HEK293 (cell line): Measurements from ENCODE around the gene NSMCE1.

Source experiments
- AEBP2 ChIP-seq: fragments of 450-650 bp; formaldehyde crosslinking; IDR thresholded peaks from 2 replicates; pipeline ENCODE4 v1.5.1; 2016; ENCODE audit warnings: missing biosample characterization, missing genetic modification characterization, borderline replicate concordance
- MZF1 ChIP-seq: fragments of 450-650 bp; formaldehyde crosslinking; IDR thresholded peaks from 2 replicates; pipeline ENCODE4 v1.5.1; 2017; ENCODE audit warnings: missing biosample characterization, missing genetic modification characterization, borderline replicate concordance
- SCRT1 ChIP-seq: fragments of 450-650 bp; formaldehyde crosslinking; IDR thresholded peaks from 2 replicates; pipeline ENCODE4 v1.5.1; 2016; ENCODE audit warnings: missing biosample characterization, missing genetic modification characterization, borderline replicate concordance
- ZBTB1 ChIP-seq: fragments of 450-650 bp; formaldehyde crosslinking; IDR thresholded peaks from 2 replicates; pipeline ENCODE4 v1.5.1; 2016; ENCODE audit warnings: missing biosample characterization, missing genetic modification characterization
- ZFP41 ChIP-seq: fragments of 450-650 bp; formaldehyde crosslinking; IDR thresholded peaks from 2 replicates; pipeline ENCODE4 v1.5.1; 2016; ENCODE audit warnings: missing biosample characterization, missing genetic modification characterization, borderline replicate concordance
- ZNF112 ChIP-seq: fragments of 450-650 bp; formaldehyde crosslinking; IDR thresholded peaks from 2 replicates; pipeline ENCODE4 v1.5.0; 2017; ENCODE audit warnings: missing biosample characterization, missing genetic modification characterization
- ZNF274 ChIP-seq, 2 experiments: fragments of 200-500 bp in 1 of 2; fragments of 450-650 bp in 1 of 2; sonication (Bioruptor generic) in 1 of 2; formaldehyde crosslinking in 1 of 2; IDR thresholded peaks; 2 replicates each; pipeline versions ENCODE4 v1.5.1 to v1.6.1; 2014 to 2016; ENCODE audit warnings: borderline replicate concordance in 1 of 2, inconsistent platforms in 1 of 2, low read length in 1 of 2, missing biosample characterization in 1 of 2, missing genetic modification characterization in 1 of 2
- ZNF391 ChIP-seq: fragments of 450-650 bp; formaldehyde crosslinking; IDR thresholded peaks from 2 replicates; pipeline ENCODE4 v1.5.1; 2016; ENCODE audit warnings: low read depth, missing biosample characterization, missing genetic modification characterization, borderline replicate concordance
- ZNF398 ChIP-seq: fragments of 450-650 bp; formaldehyde crosslinking; IDR thresholded peaks from 2 replicates; pipeline ENCODE4 v1.5.1; 2017; ENCODE audit warnings: missing biosample characterization, missing genetic modification characterization
- ZNF426 ChIP-seq: fragments of 450-650 bp; formaldehyde crosslinking; IDR thresholded peaks from 2 replicates; pipeline ENCODE4 v1.5.1; 2017; ENCODE audit warnings: missing biosample characterization, missing genetic modification characterization, mild to moderate bottlenecking, inconsistent platforms, moderate library complexity
- ZNF561 ChIP-seq: fragments of 450-650 bp; IDR thresholded peaks from 2 replicates; pipeline ENCODE4 v1.5.1; 2018; ENCODE audit warnings: missing biosample characterization, missing genetic modification characterization, borderline replicate concordance
- ZNF585B ChIP-seq: fragments of 450-650 bp; formaldehyde crosslinking; IDR thresholded peaks from 2 replicates; pipeline ENCODE4 v1.5.1; 2016; ENCODE audit warnings: missing biosample characterization, missing genetic modification characterization
- ZNF596 ChIP-seq: fragments of 450-650 bp; IDR thresholded peaks from 2 replicates; pipeline ENCODE4 v1.5.0; 2018; ENCODE audit warnings: missing biosample characterization, mild to moderate bottlenecking, missing genetic modification characterization, moderate library complexity
- ZNF704 ChIP-seq: fragments of 450-650 bp; formaldehyde crosslinking; IDR thresholded peaks from 2 replicates; pipeline ENCODE4 v1.5.1; 2016; ENCODE audit warnings: missing biosample characterization, missing genetic modification characterization
- ZNF747 ChIP-seq: fragments of 450-650 bp; formaldehyde crosslinking; IDR thresholded peaks from 2 replicates; pipeline ENCODE4 v1.5.1; 2016; ENCODE audit warnings: missing biosample characterization, missing genetic modification characterization
- TF ChIP-seq, protein P1 (sequence below): fragments of 450-650 bp; formaldehyde crosslinking; IDR thresholded peaks from 2 replicates; pipeline ENCODE4 v1.5.1; 2017; ENCODE audit warnings: missing biosample characterization, missing genetic modification characterization
- TF ChIP-seq, protein P2 (sequence below): fragments of 450-650 bp; formaldehyde crosslinking; IDR thresholded peaks from 2 replicates; pipeline ENCODE4; 2016; ENCODE audit warnings: missing biosample characterization, missing genetic modification characterization
- TF ChIP-seq, protein P3 (sequence below): fragments of 450-650 bp; formaldehyde crosslinking; IDR thresholded peaks from 2 replicates; pipeline ENCODE4 v1.5.1; 2016; ENCODE audit warnings: missing biosample characterization, missing genetic modification characterization
- TF ChIP-seq, protein P4 (sequence below): fragments of 450-650 bp; formaldehyde crosslinking; IDR thresholded peaks from 2 replicates; pipeline ENCODE4 v1.5.1; 2016; ENCODE audit warnings: missing biosample characterization, missing genetic modification characterization, low read depth
- TF ChIP-seq, protein P5 (sequence below): fragments of 450-650 bp; formaldehyde crosslinking; IDR thresholded peaks from 2 replicates; pipeline ENCODE4 v1.5.1; 2016; ENCODE audit warnings: missing biosample characterization, missing genetic modification characterization
- TF ChIP-seq, protein P6 (sequence below): fragments of 450-650 bp; formaldehyde crosslinking; IDR thresholded peaks from 2 replicates; pipeline ENCODE4 v1.5.1; 2016; ENCODE audit warnings: missing biosample characterization, missing genetic modification characterization

The NSMCE1 gene

GRCh38 chr16:27268376-27269299, at the start of gene NSMCE1 (continued):
- no peak for TF ChIP-seq ZNF426 (tag by site-specific recombination)
- no peak for TF ChIP-seq ZNF585B
- TF ChIP-seq ZNF561 (tag by site-specific recombination): 0 out of 2 replicates have a peak, but pooled peaks have one; percentile 36
- no peak for TF ChIP-seq MZF1 (tag by site-specific recombination)
- TF ChIP-seq, protein P1, sequence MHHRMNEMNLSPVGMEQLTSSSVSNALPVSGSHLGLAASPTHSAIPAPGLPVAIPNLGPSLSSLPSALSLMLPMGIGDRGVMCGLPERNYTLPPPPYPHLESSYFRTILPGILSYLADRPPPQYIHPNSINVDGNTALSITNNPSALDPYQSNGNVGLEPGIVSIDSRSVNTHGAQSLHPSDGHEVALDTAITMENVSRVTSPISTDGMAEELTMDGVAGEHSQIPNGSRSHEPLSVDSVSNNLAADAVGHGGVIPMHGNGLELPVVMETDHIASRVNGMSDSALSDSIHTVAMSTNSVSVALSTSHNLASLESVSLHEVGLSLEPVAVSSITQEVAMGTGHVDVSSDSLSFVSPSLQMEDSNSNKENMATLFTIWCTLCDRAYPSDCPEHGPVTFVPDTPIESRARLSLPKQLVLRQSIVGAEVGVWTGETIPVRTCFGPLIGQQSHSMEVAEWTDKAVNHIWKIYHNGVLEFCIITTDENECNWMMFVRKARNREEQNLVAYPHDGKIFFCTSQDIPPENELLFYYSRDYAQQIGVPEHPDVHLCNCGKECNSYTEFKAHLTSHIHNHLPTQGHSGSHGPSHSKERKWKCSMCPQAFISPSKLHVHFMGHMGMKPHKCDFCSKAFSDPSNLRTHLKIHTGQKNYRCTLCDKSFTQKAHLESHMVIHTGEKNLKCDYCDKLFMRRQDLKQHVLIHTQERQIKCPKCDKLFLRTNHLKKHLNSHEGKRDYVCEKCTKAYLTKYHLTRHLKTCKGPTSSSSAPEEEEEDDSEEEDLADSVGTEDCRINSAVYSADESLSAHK (tag by site-specific recombination): no peak
- TF ChIP-seq AEBP2 (tag by site-specific recombination): no peak
- TF ChIP-seq ZNF398 (tag by site-specific recombination): no peak
- TF ChIP-seq, protein P2, sequence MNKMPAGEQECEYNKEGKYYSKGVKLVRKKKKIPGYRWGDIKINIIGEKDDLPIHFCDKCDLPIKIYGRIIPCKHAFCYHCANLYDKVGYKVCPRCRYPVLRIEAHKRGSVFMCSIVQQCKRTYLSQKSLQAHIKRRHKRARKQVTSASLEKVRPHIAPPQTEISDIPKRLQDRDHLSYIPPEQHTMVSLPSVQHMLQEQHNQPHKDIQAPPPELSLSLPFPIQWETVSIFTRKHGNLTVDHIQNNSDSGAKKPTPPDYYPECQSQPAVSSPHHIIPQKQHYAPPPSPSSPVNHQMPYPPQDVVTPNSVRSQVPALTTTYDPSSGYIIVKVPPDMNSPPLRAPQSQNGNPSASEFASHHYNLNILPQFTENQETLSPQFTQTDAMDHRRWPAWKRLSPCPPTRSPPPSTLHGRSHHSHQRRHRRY (tag by site-specific recombination): no peak
- no peak for TF ChIP-seq ZBTB1 (tag by site-specific recombination)
- no peak for TF ChIP-seq ZFP41 (tag by site-specific recombination)
- TF ChIP-seq ZNF747 (tag by site-specific recombination): no peak
- TF ChIP-seq, protein P3, sequence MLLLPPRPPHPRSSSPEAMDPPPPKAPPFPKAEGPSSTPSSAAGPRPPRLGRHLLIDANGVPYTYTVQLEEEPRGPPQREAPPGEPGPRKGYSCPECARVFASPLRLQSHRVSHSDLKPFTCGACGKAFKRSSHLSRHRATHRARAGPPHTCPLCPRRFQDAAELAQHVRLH (tag by site-specific recombination): peak; percentile 41; the same call in 1 of the 2 replicates
- TF ChIP-seq ZNF596 (tag by site-specific recombination): no peak
- TF ChIP-seq, protein P4, sequence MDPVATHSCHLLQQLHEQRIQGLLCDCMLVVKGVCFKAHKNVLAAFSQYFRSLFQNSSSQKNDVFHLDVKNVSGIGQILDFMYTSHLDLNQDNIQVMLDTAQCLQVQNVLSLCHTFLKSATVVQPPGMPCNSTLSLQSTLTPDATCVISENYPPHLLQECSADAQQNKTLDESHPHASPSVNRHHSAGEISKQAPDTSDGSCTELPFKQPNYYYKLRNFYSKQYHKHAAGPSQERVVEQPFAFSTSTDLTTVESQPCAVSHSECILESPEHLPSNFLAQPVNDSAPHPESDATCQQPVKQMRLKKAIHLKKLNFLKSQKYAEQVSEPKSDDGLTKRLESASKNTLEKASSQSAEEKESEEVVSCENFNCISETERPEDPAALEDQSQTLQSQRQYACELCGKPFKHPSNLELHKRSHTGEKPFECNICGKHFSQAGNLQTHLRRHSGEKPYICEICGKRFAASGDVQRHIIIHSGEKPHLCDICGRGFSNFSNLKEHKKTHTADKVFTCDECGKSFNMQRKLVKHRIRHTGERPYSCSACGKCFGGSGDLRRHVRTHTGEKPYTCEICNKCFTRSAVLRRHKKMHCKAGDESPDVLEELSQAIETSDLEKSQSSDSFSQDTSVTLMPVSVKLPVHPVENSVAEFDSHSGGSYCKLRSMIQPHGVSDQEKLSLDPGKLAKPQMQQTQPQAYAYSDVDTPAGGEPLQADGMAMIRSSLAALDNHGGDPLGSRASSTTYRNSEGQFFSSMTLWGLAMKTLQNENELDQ (tag by site-specific recombination): no peak
- no peak for TF ChIP-seq ZNF274 (IDR thresholded peaks at IDR 0.05; ENCODE audit: low read length)
- TF ChIP-seq ZNF274 (tag by site-specific recombination; IDR thresholded peaks at IDR 0.05; ENCODE audit: borderline replicate concordance): no peak
- TF ChIP-seq, protein P5, sequence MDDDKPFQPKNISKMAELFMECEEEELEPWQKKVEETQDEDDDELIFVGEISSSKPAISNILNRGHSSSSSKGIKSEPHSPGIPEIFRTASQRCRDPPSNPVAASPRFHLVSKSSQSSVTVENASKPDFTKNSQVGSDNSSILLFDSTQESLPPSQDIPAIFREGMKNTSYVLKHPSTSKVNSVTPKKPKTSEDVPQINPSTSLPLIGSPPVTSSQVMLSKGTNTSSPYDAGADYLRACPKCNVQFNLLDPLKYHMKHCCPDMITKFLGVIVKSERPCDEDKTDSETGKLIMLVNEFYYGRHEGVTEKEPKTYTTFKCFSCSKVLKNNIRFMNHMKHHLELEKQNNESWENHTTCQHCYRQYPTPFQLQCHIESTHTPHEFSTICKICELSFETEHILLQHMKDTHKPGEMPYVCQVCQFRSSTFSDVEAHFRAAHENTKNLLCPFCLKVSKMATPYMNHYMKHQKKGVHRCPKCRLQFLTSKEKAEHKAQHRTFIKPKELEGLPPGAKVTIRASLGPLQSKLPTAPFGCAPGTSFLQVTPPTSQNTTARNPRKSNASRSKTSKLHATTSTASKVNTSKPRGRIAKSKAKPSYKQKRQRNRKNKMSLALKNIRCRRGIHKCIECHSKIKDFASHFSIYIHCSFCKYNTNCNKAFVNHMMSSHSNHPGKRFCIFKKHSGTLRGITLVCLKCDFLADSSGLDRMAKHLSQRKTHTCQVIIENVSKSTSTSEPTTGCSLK (tag by site-specific recombination): no peak
- TF ChIP-seq, protein P6, sequence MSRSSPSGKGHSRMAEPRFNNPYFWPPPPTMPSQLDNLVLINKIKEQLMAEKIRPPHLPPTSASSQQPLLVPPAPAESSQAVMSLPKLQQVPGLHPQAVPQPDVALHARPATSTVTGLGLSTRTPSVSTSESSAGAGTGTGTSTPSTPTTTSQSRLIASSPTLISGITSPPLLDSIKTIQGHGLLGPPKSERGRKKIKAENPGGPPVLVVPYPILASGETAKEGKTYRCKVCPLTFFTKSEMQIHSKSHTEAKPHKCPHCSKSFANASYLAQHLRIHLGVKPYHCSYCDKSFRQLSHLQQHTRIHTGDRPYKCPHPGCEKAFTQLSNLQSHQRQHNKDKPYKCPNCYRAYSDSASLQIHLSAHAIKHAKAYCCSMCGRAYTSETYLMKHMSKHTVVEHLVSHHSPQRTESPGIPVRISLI (tag by site-specific recombination): no peak
- no peak for TF ChIP-seq ZNF704
- no peak for TF ChIP-seq ZNF391 (tag by site-specific recombination)
- no peak for TF ChIP-seq ZNF112 (tag by site-specific recombination)
- no peak for TF ChIP-seq SCRT1 (tag by site-specific recombination)
